ENCODE data around the gene WDR26.
"Not testable (repeated sequence)": the region's sequence is repeated elsewhere in the genome, so short reads cannot be mapped to it uniquely, and the experiment has no call there.

WDR26 gene

DNA sequence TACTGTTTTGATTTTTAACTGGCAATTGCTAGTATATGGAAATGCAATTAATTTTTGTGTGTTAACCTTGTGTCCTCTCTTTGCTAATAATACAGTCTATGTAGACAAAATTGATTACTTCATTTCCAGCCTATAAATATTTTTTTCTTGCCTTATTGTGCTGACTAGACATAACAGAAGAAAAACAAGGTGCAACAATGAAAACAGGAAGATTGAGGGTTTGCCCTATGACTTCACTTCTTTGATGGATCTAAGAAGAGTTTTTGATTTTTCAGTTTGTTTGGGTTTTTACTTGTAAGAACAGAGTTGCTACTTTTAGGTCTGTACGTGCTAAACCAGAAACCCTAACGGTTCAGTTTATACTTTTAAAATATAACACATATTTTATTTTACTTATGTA, 86.5 kb downstream of the WDR26 start:
- DNase-seq = no peak

DNA sequence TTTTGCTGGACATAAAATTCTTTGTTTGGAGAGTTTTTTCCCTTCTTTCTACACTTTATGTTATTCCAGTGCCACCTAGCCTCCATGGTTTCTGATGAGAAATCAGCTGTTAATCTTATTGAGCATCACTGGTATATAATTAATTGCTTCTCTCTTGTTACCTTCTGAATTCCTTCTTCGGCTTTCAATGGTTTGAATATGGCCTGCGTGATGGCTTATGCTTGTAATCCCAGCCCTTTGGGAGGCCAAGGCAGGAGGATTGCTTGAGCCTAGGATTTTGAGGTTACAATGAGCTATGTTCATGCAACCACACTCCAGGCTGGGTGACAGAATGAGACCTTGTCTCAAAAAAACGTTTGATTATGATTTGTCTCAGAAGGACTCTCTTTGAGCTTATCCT, 90.9 kb downstream of the WDR26 start:
- no peak for DNase-seq

DNA sequence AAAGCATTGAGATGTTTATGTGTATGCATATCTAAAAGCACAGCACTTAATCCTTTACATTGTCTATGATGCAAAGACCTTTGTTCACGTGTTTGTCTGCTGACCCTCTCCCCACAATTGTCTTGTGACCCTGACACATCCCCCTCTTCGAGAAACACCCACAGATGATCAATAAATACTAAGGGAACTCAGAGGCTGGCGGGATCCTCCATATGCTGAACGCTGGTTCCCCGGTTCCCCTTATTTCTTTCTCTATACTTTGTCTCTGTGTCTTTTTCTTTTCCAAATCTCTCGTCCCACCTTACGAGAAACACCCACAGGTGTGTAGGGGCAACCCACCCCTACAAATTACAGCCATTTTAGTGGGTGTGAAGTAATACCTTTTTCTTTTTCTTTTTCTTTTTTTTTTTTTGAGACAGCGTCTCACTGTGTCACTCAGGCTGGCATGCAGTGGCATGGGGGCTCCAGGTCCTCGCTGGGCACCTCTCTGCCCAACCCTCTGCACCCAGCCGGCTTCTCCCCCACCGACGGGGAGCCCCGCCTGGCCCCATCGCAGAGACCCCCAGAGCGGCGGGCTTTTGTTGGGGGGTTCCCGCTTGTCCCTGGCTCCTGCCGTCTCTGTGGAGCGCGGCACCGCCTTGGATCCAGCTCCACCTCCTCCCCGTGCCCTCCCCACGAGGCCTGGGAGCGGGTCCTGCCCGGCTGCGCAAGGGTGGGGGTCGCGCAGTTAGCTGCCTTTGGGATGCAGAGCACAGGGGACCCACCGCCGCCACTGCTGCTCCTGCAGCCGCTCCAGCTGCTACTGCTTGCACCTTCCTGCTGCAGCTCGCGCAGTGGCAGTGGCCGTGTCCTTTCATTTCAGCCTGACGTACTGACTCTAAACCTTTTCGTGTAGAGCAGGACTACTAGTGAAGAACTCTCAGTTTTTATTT, 93.9 kb downstream of the WDR26 start:
- DNase-seq = not testable (repeated sequence)

DNA sequence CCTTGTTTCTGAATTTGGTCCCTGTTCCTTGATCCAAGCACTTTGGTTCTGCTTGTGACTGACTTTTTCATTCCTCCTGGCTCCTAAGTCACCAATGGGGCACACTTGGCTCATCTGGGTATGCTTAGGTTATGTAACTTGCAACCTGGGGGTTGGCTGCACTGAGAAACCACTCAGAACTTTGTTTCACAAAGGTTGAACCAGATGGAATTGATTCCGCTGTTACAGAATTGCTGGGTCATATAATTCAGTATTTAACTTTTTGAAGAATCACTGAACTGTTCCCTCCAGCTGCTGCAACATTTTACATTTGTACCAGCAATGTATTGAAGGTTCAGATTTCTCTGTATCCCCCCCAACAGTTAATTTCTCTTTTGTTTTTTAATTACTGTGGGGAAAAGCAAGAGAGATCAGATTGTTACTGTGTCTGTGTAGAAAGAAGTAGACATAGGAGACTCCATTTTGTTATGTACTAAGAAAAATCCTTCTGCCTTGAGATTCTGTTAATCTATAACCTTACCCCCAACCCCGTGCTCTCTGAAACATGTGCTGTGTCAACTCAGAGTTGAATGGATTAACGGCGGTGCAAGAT, 95.1 kb downstream of the WDR26 start:
- no peak for DNase-seq

DNA sequence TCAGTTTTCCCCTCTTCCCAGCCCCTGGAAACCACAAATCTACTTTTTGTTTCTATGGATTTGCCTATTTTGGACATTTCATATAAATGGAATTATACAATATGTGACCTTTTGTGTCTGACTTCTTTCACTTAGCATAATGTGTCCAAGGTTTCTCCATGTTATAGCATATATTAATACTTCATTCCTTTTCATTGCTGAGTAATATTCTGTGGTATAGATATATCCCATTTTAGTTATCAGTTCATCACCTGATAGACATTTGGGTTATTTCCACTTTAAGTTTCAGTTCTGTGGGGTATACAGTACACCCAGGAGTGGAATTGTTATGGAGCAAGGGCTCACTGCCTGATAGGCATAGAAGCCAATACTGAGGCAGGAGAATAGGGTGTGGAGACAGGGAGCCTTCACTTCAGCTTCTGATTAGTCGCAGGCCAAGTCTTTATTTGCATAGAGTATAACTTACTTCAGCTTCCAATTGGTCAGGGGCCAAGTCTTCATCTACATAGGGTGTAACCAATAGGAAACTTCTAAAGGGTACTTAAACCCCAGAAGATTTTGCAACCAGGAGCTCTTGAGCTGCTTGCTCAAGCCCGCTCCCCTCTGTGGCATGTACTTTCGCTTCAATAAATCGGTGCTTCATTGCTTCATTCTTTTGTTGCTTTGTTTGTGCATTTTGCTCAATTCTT, 96.3 kb downstream of the WDR26 start:
- no peak for DNase-seq

Data from activated gamma-delta T cell (primary cell).